Keratinocyte (primary cell): Measurements from ENCODE around the gene ITPKB. TPM values are rescaled to one million over a fixed set of nuclear protein-coding genes. Genes with fewer than 3 reads are reported as not detected.

Experiments used
- DNase-seq: peaks from one replicate; pipeline ENCODE4 v3.0.0-alpha.2; 2011; ENCODE audit warnings: low read depth, missing footprints, low spot score
- FAIRE-seq: peaks from 2 replicates; lab custom pipeline; 2011; peaks lifted over from hg19 to GRCh38; lab: Jason Lieb, UNC
- H2AFZ ChIP-seq: 2 replicates; pipeline ENCODE4 v1.6.0; 2012; ENCODE audit warnings: low read length, control low read depth, inconsistent platforms; ENCODE audit not compliant: control insufficient read depth
- H3K27ac ChIP-seq: 2 replicates; pipeline ENCODE4 v1.5.1; 2011; ENCODE audit warnings: low read length; ENCODE audit not compliant: control insufficient read depth, insufficient read depth
- H3K27me3 ChIP-seq: 3 replicates; pipeline ENCODE4 v1.6.0; 2011; ENCODE audit warnings: low read length; ENCODE audit not compliant: control insufficient read depth, insufficient read depth; ENCODE audit errors: extremely low read depth
- H3K36me3 ChIP-seq, 2 experiments: 2 replicates in 1 of 2; 3 replicates in 1 of 2; pipeline ENCODE4 v1.5.1; 2011; ENCODE audit warnings: low read length in 2 of 2, mild to moderate bottlenecking in 1 of 2; ENCODE audit not compliant: control insufficient read depth in 2 of 2, insufficient read depth in 2 of 2; ENCODE audit errors: extremely low read depth in 1 of 2
- H3K4me1 ChIP-seq: 3 replicates; pipeline ENCODE4 v1.5.1; 2011; ENCODE audit warnings: low read length; ENCODE audit not compliant: control insufficient read depth, insufficient read depth; ENCODE audit errors: extremely low read depth
- H3K4me2 ChIP-seq: 3 replicates; pipeline ENCODE4 v1.6.0; 2011; ENCODE audit warnings: low read depth, low read length; ENCODE audit not compliant: control insufficient read depth, insufficient read depth; ENCODE audit errors: extremely low read depth
- H3K4me3 ChIP-seq, 3 experiments: fragments of 200-600 bp in 1 of 3; sonication (generic) in 1 of 3; 2 replicates in 2 of 3; 3 replicates in 1 of 3; pipeline ENCODE4 v1.5.1; 2011 to 2016; ENCODE audit warnings: low read length in 3 of 3, mild to moderate bottlenecking in 3 of 3, control low read depth in 2 of 3, inconsistent platforms in 1 of 3, low read depth in 1 of 3, mixed read lengths in 1 of 3, mixed run types in 1 of 3, moderate library complexity in 1 of 3; ENCODE audit not compliant: control insufficient read depth in 2 of 3, insufficient read depth in 2 of 3; ENCODE audit errors: extremely low read depth in 1 of 3
- H3K79me2 ChIP-seq: 2 replicates; pipeline ENCODE4 v1.6.0; 2012; ENCODE audit warnings: low read length; ENCODE audit not compliant: control insufficient read depth, insufficient read depth
- H3K9ac ChIP-seq: 3 replicates; pipeline ENCODE4 v1.6.0; 2011; ENCODE audit warnings: low read length; ENCODE audit not compliant: control insufficient read depth, insufficient read depth; ENCODE audit errors: extremely low read depth
- H3K9me1 ChIP-seq: 3 replicates; pipeline ENCODE4 v1.6.0; 2011; ENCODE audit warnings: low read length; ENCODE audit not compliant: control insufficient read depth, insufficient read depth; ENCODE audit errors: extremely low read depth
- H3K9me3 ChIP-seq: 2 replicates; pipeline ENCODE4 v1.5.1; 2012; ENCODE audit warnings: low read depth, low read length; ENCODE audit not compliant: control insufficient read depth
- H4K20me1 ChIP-seq: 3 replicates; pipeline ENCODE4 v1.6.0; 2011; ENCODE audit warnings: low read length; ENCODE audit not compliant: control insufficient read depth, insufficient read depth; ENCODE audit errors: extremely low read depth
- CTCF ChIP-seq, 3 experiments: IDR thresholded peaks in 1 of 3; conservative IDR thresholded peaks in 1 of 3; optimal IDR thresholded peaks in 1 of 3; 2 replicates in 2 of 3; 3 replicates in 1 of 3; pipeline versions ENCODE3 to v1.5.1; 2011; ENCODE audit warnings: low read length in 3 of 3, mild to moderate bottlenecking in 3 of 3, moderate library complexity in 2 of 3, control low read depth in 1 of 3, inconsistent platforms in 1 of 3; ENCODE audit not compliant: insufficient read depth in 2 of 3; ENCODE audit errors: extremely low read depth in 1 of 3
- EZH2 ChIP-seq: IDR thresholded peaks from one replicate; pipeline ENCODE4 v1.6.1; 2012; ENCODE audit warnings: inconsistent platforms, mild to moderate bottlenecking, low read length, moderate library complexity
- dilution Hi-C: fragments of 300-500 bp; cut with MboI; formaldehyde crosslinking; loops from one replicate; pipeline ENCODE4 v1.7.0; 2020; ENCODE audit warnings: low sequenced_read_pairs; ENCODE audit not compliant: extremely low pct_ligation_motif_present
- polyA plus RNA-seq, 5 experiments: library from polyadenylated mRNA; depleted of rRNA in 3 of 5; stranded (reverse) in 3 of 5; stranded (forward) in 1 of 5; unstranded in 1 of 5; fragments of >200 nt; gene quantifications; 1 replicate in 1 of 5; 2 replicates in 3 of 5; 3 replicates in 1 of 5; pipeline versions ENCODE4 v1.2.1 to v1.2.3, GENCODE V29; 2011 to 2012; ENCODE audit warnings: missing spikeins in 2 of 5, low read depth in 1 of 5, low replicate concordance in 1 of 5

Gene ITPKB
- polyA plus RNA-seq, 1 donor (not counting 4 experiments of a cell fraction or from before 2014, with no cell fraction given) = 3.2 TPM

GRCh38 chr1:226732856-226733291, 6.2 kb downstream of the ITPKB start:
- Histone ChIP-seq H3K79me2 (peaks cover 17% of the 10 kb centered on the region), H3K27ac (no peak overlapping the region), H3K4me3 (no peak overlapping the region), H3K4me1 (no peaks in the 10 kb centered on the region), H3K9me3 (no peaks in the 10 kb centered on the region), H3K9me1 (no peaks in the 10 kb centered on the region), H3K4me2 (no peak overlapping the region), H3K27me3 (no peaks in the 10 kb centered on the region), H4K20me1 (no peaks in the 10 kb centered on the region), H2AFZ (no peak overlapping the region), H3K36me3 (peaks cover 7 to 12% of the 10 kb centered on the region in 2 experiments), H3K9ac (no peak overlapping the region)
- TF ChIP-seq CTCF (optimal IDR thresholded peaks at IDR 0.05 in 1 of 3, IDR thresholded peaks at IDR 0.05 in 1 of 3, conservative IDR thresholded peaks at IDR 0.05 in 1 of 3; ENCODE audit: extremely low read depth in 1 of 3, insufficient read depth in 2 of 3, low read length in 3 of 3) (no peak), EZH2 (no peak)
- FAIRE-seq = no peak
- DNase-seq = no peak
- dilution Hi-C loops = no loop called here

- Histone ChIP-seq H3K36me3 (peaks cover 5 to 10% of the 10 kb centered on the region in 2 experiments), H3K4me1 (no peaks in the 10 kb centered on the region), H3K4me2 (no peak overlapping the region), H3K9me3 (no peaks in the 10 kb centered on the region), H3K9me1 (no peaks in the 10 kb centered on the region), H4K20me1 (no peaks in the 10 kb centered on the region), H3K27me3 (no peaks in the 10 kb centered on the region), H3K79me2 (peaks cover 14% of the 10 kb centered on the region), H2AFZ (no peak overlapping the region), H3K9ac (no peak overlapping the region), H3K4me3 (no peak overlapping the region), H3K27ac (no peak overlapping the region)
- TF ChIP-seq CTCF (optimal IDR thresholded peaks at IDR 0.05 in 1 of 3, IDR thresholded peaks at IDR 0.05 in 1 of 3, conservative IDR thresholded peaks at IDR 0.05 in 1 of 3; ENCODE audit: extremely low read depth in 1 of 3, insufficient read depth in 2 of 3, low read length in 3 of 3) = no peak
- no peak for TF ChIP-seq EZH2
- dilution Hi-C loops = no loop called here
- DNase-seq (no peak), FAIRE-seq (no peak)
Measured at GRCh38 chr1:226731257-226731893, 7.7 kb downstream of the ITPKB start.
